HepG2 (cell line): ENCODE results near the gene ENTPD2. TPM values are rescaled to one million over a fixed set of nuclear protein-coding genes. Genes with fewer than 3 reads are reported as not detected.
A peak's percentile ranks its signal among the peaks of the same experiment; 100 is the strongest.

ENCODE experiments used
- MED13 ChIP-seq: sonication (generic); formaldehyde crosslinking; IDR thresholded peaks from 2 replicates; pipeline ENCODE4 v1.5.0; 2020; ENCODE audit warnings: missing genetic modification reagents
- TBX3 ChIP-seq: fragments of 450-650 bp; IDR thresholded peaks from 2 replicates; pipeline ENCODE4 v1.6.1; 2017; ENCODE audit warnings: antibody characterized with exemption, mild to moderate bottlenecking, inconsistent platforms, borderline replicate concordance
- TGIF2 ChIP-seq: IDR thresholded peaks from 2 replicates; pipeline ENCODE4 v1.6.1; 2016; ENCODE audit warnings: control low read depth, missing compliant biosample characterization
- ZHX2 ChIP-seq, 2 experiments: sonication (generic) in 1 of 2; formaldehyde crosslinking in 1 of 2; IDR thresholded peaks; 2 replicates each; pipeline versions ENCODE4 v1.6.1 to v1.9.0; 2014 to 2022; ENCODE audit warnings: antibody characterized with exemption in 1 of 2, borderline replicate concordance in 1 of 2, inconsistent platforms in 1 of 2, low read depth in 1 of 2, missing genetic modification reagents in 1 of 2
- ZNF337 ChIP-seq: sonication (generic); formaldehyde crosslinking; IDR thresholded peaks from 2 replicates; pipeline ENCODE4 v1.5.1; 2020; ENCODE audit warnings: missing genetic modification reagents, low read depth, mild to moderate bottlenecking, borderline replicate concordance
- ZNF619 ChIP-seq: sonication (generic); formaldehyde crosslinking; IDR thresholded peaks from 2 replicates; pipeline ENCODE4 v1.4.0; 2020; ENCODE audit warnings: mild to moderate bottlenecking, missing genetic modification reagents
- ZNF766 ChIP-seq: sonication (generic); formaldehyde crosslinking; IDR thresholded peaks from 2 replicates; pipeline ENCODE4 v1.5.0; 2020; ENCODE audit warnings: missing genetic modification reagents, borderline replicate concordance
- ZNF839 ChIP-seq: sonication (generic); formaldehyde crosslinking; IDR thresholded peaks from 2 replicates; pipeline ENCODE4 v1.4.0; 2020; ENCODE audit warnings: missing genetic modification reagents, mild to moderate bottlenecking, borderline replicate concordance
- polyA plus RNA-seq, 8 experiments: library from polyadenylated mRNA; depleted of rRNA in 3 of 8; stranded (reverse) in 7 of 8; unstranded in 1 of 8; fragments of >200 nt; fragmentation: Illumina TruSeq in 4 of 8; extraction: Trizol in 4 of 8; gene quantifications; 2 replicates each; pipeline versions ENCODE4 v1.2.1 to v1.2.3, GENCODE V29; 2011 to 2016; ENCODE audit warnings: low read depth in 4 of 8, missing spikeins in 1 of 8, mixed read lengths in 1 of 8; ENCODE audit not compliant: insufficient read depth in 1 of 8
- total RNA-seq, 5 experiments: library from RNA; depleted of rRNA; stranded (reverse); fragments of >200 nt; fragmentation: Illumina TruSeq; extraction: Trizol; gene quantifications; 2 replicates each; pipeline ENCODE4 v1.2.3, GENCODE V29; 2016; ENCODE audit warnings: low read depth in 1 of 5
- TF ChIP-seq, protein P1 (sequence below): sonication (generic); formaldehyde crosslinking; conservative IDR thresholded peaks from 2 replicates; pipeline ENCODE4 v1.8.0; 2022; ENCODE audit warnings: missing genetic modification reagents
- TF ChIP-seq, protein P2 (sequence below): IDR thresholded peaks from 2 replicates; pipeline ENCODE4 v1.6.1; 2016; ENCODE audit warnings: missing compliant biosample characterization, missing genetic modification reagents, borderline replicate concordance
- TF ChIP-seq, protein P3 (sequence below): sonication (generic); formaldehyde crosslinking; IDR thresholded peaks from 2 replicates; pipeline ENCODE4 v1.4.0; 2020; ENCODE audit warnings: missing genetic modification reagents
- TF ChIP-seq, protein P4 (sequence below): sonication (generic); formaldehyde crosslinking; conservative IDR thresholded peaks from 2 replicates; pipeline ENCODE4 v1.8.0; 2022; ENCODE audit warnings: mild to moderate bottlenecking, moderate library complexity, missing genetic modification reagents

ENTPD2 gene
- total and polyA plus RNA-seq, 2 of the 13 experiments (the other 11 are each of a cell fraction or from before 2014, with no cell fraction given) = 0.95 to 3.2 TPM

- TF ChIP-seq, protein P1, sequence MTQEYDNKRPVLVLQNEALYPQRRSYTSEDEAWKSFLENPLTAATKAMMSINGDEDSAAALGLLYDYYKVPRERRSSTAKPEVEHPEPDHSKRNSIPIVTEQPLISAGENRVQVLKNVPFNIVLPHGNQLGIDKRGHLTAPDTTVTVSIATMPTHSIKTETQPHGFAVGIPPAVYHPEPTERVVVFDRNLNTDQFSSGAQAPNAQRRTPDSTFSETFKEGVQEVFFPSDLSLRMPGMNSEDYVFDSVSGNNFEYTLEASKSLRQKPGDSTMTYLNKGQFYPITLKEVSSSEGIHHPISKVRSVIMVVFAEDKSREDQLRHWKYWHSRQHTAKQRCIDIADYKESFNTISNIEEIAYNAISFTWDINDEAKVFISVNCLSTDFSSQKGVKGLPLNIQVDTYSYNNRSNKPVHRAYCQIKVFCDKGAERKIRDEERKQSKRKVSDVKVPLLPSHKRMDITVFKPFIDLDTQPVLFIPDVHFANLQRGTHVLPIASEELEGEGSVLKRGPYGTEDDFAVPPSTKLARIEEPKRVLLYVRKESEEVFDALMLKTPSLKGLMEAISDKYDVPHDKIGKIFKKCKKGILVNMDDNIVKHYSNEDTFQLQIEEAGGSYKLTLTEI (CRISPR knock-in tag) = no peak
- TF ChIP-seq TBX3 (no peak), ZHX2 (IDR thresholded peaks at IDR 0.05; ENCODE audit: low read depth) (no peak), ZHX2 (CRISPR knock-in tag; IDR thresholded peaks at IDR 0.05; ENCODE audit: borderline replicate concordance) (no peak; the same call in 1 of the 2 replicates), TGIF2 (CRISPR knock-in tag) (no peak), ZNF337 (CRISPR knock-in tag) (no peak), ZNF766 (CRISPR knock-in tag) (0 out of 2 replicates have a peak, but pooled peaks have one; percentile 70), MED13 (CRISPR knock-in tag) (peak; percentile 40; the same call in 1 of the 2 replicates), ZNF619 (CRISPR knock-in tag) (no peak), ZNF839 (CRISPR knock-in tag) (no peak)
- TF ChIP-seq, protein P2, sequence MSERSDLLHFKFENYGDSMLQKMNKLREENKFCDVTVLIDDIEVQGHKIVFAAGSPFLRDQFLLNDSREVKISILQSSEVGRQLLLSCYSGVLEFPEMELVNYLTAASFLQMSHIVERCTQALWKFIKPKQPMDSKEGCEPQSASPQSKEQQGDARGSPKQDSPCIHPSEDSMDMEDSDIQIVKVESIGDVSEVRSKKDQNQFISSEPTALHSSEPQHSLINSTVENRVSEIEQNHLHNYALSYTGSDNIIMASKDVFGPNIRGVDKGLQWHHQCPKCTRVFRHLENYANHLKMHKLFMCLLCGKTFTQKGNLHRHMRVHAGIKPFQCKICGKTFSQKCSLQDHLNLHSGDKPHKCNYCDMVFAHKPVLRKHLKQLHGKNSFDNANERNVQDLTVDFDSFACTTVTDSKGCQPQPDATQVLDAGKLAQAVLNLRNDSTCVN (CRISPR knock-in tag) = no peak
- TF ChIP-seq, protein P3, sequence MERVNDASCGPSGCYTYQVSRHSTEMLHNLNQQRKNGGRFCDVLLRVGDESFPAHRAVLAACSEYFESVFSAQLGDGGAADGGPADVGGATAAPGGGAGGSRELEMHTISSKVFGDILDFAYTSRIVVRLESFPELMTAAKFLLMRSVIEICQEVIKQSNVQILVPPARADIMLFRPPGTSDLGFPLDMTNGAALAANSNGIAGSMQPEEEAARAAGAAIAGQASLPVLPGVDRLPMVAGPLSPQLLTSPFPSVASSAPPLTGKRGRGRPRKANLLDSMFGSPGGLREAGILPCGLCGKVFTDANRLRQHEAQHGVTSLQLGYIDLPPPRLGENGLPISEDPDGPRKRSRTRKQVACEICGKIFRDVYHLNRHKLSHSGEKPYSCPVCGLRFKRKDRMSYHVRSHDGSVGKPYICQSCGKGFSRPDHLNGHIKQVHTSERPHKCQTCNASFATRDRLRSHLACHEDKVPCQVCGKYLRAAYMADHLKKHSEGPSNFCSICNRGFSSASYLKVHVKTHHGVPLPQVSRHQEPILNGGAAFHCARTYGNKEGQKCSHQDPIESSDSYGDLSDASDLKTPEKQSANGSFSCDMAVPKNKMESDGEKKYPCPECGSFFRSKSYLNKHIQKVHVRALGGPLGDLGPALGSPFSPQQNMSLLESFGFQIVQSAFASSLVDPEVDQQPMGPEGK = peak; percentile 87
- TF ChIP-seq, protein P4, sequence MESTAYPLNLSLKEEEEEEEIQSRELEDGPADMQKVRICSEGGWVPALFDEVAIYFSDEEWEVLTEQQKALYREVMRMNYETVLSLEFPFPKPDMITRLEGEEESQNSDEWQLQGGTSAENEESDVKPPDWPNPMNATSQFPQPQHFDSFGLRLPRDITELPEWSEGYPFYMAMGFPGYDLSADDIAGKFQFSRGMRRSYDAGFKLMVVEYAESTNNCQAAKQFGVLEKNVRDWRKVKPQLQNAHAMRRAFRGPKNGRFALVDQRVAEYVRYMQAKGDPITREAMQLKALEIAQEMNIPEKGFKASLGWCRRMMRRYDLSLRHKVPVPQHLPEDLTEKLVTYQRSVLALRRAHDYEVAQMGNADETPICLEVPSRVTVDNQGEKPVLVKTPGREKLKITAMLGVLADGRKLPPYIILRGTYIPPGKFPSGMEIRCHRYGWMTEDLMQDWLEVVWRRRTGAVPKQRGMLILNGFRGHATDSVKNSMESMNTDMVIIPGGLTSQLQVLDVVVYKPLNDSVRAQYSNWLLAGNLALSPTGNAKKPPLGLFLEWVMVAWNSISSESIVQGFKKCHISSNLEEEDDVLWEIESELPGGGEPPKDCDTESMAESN = no peak
These were observed 1.8 kb upstream of the ENTPD2 start (continued) for GRCh38 chr9:137055385-137056364.
